ENCODE data around the gene NSDHL. TPM values are rescaled to one million over a fixed set of nuclear protein-coding genes. Genes with fewer than 3 reads are reported as not detected.

Gene NSDHL
- total RNA-seq, 1 donor from 2014 or later = 15.9 TPM

DNA sequence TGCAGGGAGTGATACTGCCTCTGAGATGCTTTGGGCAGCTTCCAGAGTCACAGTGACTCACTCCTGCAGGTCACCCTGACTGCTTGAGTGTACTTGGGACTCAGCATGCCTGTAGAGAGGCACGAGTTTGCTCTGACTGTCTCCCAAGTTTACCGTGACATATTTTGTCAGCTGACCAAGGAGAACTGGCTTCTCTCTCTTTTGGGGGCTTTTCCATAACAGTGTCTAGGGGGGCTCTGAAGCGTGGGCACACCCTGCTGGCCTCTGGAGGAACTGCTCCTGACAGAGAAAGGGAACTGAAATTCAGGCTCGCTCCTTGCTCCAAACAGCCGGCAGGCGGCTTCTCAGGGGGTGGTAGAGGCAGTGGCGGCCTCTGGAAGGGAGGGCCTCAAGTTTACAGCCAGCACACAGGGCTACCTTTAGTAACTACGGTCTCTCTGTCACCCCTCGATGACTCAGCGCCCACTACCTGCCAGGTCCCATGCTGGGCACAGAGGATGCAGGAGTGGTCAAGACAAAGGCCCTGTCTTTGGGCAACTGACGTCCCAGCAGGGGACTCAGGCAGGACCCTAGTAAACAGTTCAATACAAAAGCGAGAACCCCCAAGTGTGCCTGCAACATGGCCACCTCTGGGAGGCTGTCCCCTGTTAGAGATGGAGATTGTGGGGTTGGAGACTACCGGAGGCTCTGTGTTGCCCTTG is 84.8 kb downstream of the NSDHL start:
- Mint-ChIP-seq H3K9me3 (peaks cover 2% of the 10 kb centered on the region), H3K36me3 (no peaks in the 10 kb centered on the region), H3K27ac (peak overlapping the region; percentile 29)

DNA sequence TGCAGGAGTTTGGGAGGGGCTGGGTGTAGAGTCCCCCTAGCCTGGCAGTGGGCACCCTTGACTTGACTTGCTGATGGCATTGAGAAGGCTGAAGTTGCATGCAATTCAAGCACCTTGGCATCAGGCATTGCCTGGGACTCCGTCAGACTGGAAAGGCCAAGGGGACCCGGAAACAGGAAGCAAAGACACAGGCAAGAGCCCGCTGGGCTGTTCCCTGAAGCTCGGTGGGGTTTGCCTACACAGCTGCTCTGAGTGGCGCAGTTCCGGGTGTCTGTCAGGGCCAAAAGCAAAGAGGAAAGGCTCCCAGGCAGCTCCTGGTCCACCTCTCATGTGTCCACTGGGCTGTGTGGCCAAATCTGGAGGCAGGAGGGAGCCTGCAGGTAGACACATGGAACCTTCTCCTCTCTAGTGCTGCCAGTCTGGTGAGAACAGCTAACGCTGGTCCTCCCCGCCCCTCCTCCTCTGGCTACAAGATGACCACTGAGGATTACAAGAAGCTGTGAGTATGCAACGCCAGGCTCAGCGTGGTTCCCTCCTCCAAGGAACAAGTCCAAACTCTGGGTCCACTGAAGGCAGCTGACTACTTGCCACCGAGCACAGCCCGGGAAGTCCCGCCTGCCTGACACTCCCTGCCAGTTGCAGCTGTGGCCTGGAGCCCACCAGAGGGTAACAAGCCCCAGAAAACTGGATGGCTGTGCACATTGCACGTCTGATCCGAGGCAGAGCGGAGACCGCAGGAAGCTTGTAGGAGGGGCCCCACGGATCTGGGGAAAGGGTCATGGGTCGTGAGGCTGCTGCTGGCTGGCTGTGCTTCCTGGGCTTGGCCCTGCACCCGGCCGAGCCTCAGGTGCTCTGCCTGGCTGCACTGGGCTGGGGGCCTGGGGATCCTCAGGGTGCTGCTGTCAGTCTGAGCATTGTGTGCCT is 87.1 kb downstream of the NSDHL start:
- H3K36me3 Mint-ChIP-seq = no peaks in the 10 kb centered on the region
- H3K9me3 Mint-ChIP-seq = peaks cover 9% of the 10 kb centered on the region
- Histone ChIP-seq H3K79me2 (ENCODE audit: low read depth) (no peaks in the 10 kb centered on the region), H3K9me3 (ENCODE audit: low read depth) (no peaks in the 10 kb centered on the region), H3K4me1 (no peaks in the 10 kb centered on the region), H4K20me1 (ENCODE audit: low read depth) (no peaks in the 10 kb centered on the region), H3K4me3 (no peak overlapping the region), H3K27me3 (no peaks in the 10 kb centered on the region), H3K4me2 (no peak overlapping the region), H3F3A (ENCODE audit: low read depth) (no peaks in the 10 kb centered on the region), H3K9ac (no peak overlapping the region), H3K36me3 (no peaks in the 10 kb centered on the region), H2AFZ (replicated peaks) (no peak overlapping the region), H3K27ac (no peak overlapping the region)
- TF ChIP-seq EZH2 (IDR thresholded peaks at IDR 0.05) (no peak), EZH2phosphoT487 (IDR thresholded peaks at IDR 0.05) (no peak), CTCF (IDR thresholded peaks at IDR 0.05) (no peak)
- H3K27ac Mint-ChIP-seq = no peak overlapping the region
- no peak for DNase-seq (ENCODE audit: low spot score)
- H3K4me3 Mint-ChIP-seq = no peak overlapping the region
- peaks cover 10% of the 10 kb centered on the region for H3K4me1 Mint-ChIP-seq
- H3K27me3 Mint-ChIP-seq (ENCODE audit: insufficient read depth, low read depth) = peaks cover 3% of the 10 kb centered on the region

More for the DNA sequence above, 84.8 kb downstream of the NSDHL start:
- H4K20me1 ChIP-seq (ENCODE audit: low read depth) = no peaks in the 10 kb centered on the region
- H2AFZ ChIP-seq (replicated peaks) = no peak overlapping the region
- peak; percentile 62 for DNase-seq (ENCODE audit: low spot score)
- H3K79me2 ChIP-seq (ENCODE audit: low read depth) = no peaks in the 10 kb centered on the region
- H3K4me1 ChIP-seq = no peaks in the 10 kb centered on the region
- H3K4me2 ChIP-seq = no peak overlapping the region
- no peak for TF ChIP-seq EZH2phosphoT487 (IDR thresholded peaks at IDR 0.05)
- peak; percentile 69 for TF ChIP-seq CTCF (IDR thresholded peaks at IDR 0.05)
- no peaks in the 10 kb centered on the region for H3K27me3 ChIP-seq
- H3K36me3 ChIP-seq = no peaks in the 10 kb centered on the region
- no peak overlapping the region for H3K27ac ChIP-seq
- H3K27me3 Mint-ChIP-seq (ENCODE audit: insufficient read depth, low read depth) = peaks cover 3% of the 10 kb centered on the region
- no peak overlapping the region for H3K4me3 Mint-ChIP-seq
- H3K4me3 ChIP-seq = no peak overlapping the region
- H3K4me1 Mint-ChIP-seq = peaks cover 10% of the 10 kb centered on the region
- H3K9me3 ChIP-seq (ENCODE audit: low read depth) = no peaks in the 10 kb centered on the region
- no peaks in the 10 kb centered on the region for H3F3A ChIP-seq (ENCODE audit: low read depth)
- H3K9ac ChIP-seq = no peak overlapping the region

- Histone ChIP-seq H4K20me1 (ENCODE audit: low read depth) (no peaks in the 10 kb centered on the region), H3K36me3 (no peaks in the 10 kb centered on the region), H3F3A (ENCODE audit: low read depth) (no peaks in the 10 kb centered on the region), H3K4me1 (no peaks in the 10 kb centered on the region), H3K4me3 (no peak overlapping the region), H3K9ac (no peak overlapping the region), H3K79me2 (ENCODE audit: low read depth) (no peaks in the 10 kb centered on the region), H3K9me3 (ENCODE audit: low read depth) (no peaks in the 10 kb centered on the region), H3K27ac (no peak overlapping the region), H3K27me3 (no peaks in the 10 kb centered on the region), H2AFZ (replicated peaks) (no peak overlapping the region), H3K4me2 (no peak overlapping the region)
- H3K27me3 Mint-ChIP-seq (ENCODE audit: insufficient read depth, low read depth) = peaks cover 3% of the 10 kb centered on the region
- no peak overlapping the region for H3K4me3 Mint-ChIP-seq
- no peak for DNase-seq (ENCODE audit: low spot score)
- H3K4me1 Mint-ChIP-seq = peaks cover 10% of the 10 kb centered on the region
- no peak for TF ChIP-seq EZH2phosphoT487 (IDR thresholded peaks at IDR 0.05)
- TF ChIP-seq CTCF (IDR thresholded peaks at IDR 0.05) = no peak
- no peak for TF ChIP-seq EZH2 (IDR thresholded peaks at IDR 0.05)
- peaks cover 14% of the 10 kb centered on the region for H3K9me3 Mint-ChIP-seq
- no peaks in the 10 kb centered on the region for H3K36me3 Mint-ChIP-seq
- no peak overlapping the region for H3K27ac Mint-ChIP-seq
These were observed 87.8 kb downstream of the NSDHL start for GRCh38 chrX:152918707-152919106.

Other genes starting within 250 kb of the NSDHL start
- gene GABRQ, start 193.2 kb upstream of the NSDHL start, total RNA-seq (ENCODE audit: low replicate concordance) = 0.90 and 1.5 TPM in 2 replicates
- not detected in 2 replicates for gene MAGEA3, start 132.3 kb upstream of the NSDHL start, total RNA-seq (ENCODE audit: low replicate concordance)
- not detected in 2 replicates for gene CSAG2, start 121.8 kb upstream of the NSDHL start, total RNA-seq (ENCODE audit: low replicate concordance)
- gene MAGEA2B, start 116.4 kb upstream of the NSDHL start, total RNA-seq (ENCODE audit: low replicate concordance) = not detected in 2 replicates
- not detected in 2 replicates for gene CSAG1, start 97.3 kb upstream of the NSDHL start, total RNA-seq (ENCODE audit: low replicate concordance)
- gene MAGEA12, start 97.3 kb upstream of the NSDHL start, total RNA-seq (ENCODE audit: low replicate concordance) = not detected in 2 replicates
- gene MAGEA2, start 77.2 kb upstream of the NSDHL start, total RNA-seq (ENCODE audit: low replicate concordance) = not detected in 2 replicates
- not detected in 2 replicates for gene CSAG3, start 71.8 kb upstream of the NSDHL start, total RNA-seq (ENCODE audit: low replicate concordance)
- not detected in 2 replicates for gene MAGEA6, start 61.4 kb upstream of the NSDHL start, total RNA-seq (ENCODE audit: low replicate concordance)
- 43.5 and 82.3 TPM in 2 replicates for gene CETN2, start 306 bp upstream of the NSDHL start, total RNA-seq (ENCODE audit: low replicate concordance)
- 14.0 and 14.8 TPM in 2 replicates for gene ZNF185, start 67.0 kb downstream of the NSDHL start, total RNA-seq (ENCODE audit: low replicate concordance)
- not detected in 2 replicates for gene PNMA5, start 163.1 kb downstream of the NSDHL start, total RNA-seq (ENCODE audit: low replicate concordance)
- gene PNMA3, start 225.4 kb downstream of the NSDHL start, total RNA-seq (ENCODE audit: low replicate concordance) = 2.9 and 3.1 TPM in 2 replicates
- gene PNMA6A, start 241.4 kb downstream of the NSDHL start, total RNA-seq (ENCODE audit: low replicate concordance) = 0.64 and 3.2 TPM in 2 replicates